ENCODE results near the gene ERGIC1.

DNA sequence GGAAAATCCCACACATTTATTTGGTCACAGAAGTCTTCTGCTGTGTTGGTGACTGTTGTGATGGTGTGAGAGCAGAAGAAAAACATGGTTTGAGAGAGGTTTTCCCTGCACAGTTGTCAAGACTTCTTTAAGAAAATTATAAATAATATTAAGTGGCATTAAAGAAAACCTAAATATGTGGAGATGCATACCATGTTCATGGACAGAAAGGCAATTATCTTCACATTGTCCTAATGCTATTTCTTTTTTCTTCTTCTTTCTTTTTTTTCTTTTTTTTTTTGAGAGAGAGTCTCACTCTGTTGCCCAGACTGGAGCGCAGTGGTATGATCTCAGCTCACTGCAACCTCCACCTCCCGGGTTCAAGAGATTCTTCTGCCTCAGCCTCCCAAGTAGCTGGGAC is 24.3 kb upstream of the ERGIC1 start:
- TF ChIP-seq, protein P1, sequence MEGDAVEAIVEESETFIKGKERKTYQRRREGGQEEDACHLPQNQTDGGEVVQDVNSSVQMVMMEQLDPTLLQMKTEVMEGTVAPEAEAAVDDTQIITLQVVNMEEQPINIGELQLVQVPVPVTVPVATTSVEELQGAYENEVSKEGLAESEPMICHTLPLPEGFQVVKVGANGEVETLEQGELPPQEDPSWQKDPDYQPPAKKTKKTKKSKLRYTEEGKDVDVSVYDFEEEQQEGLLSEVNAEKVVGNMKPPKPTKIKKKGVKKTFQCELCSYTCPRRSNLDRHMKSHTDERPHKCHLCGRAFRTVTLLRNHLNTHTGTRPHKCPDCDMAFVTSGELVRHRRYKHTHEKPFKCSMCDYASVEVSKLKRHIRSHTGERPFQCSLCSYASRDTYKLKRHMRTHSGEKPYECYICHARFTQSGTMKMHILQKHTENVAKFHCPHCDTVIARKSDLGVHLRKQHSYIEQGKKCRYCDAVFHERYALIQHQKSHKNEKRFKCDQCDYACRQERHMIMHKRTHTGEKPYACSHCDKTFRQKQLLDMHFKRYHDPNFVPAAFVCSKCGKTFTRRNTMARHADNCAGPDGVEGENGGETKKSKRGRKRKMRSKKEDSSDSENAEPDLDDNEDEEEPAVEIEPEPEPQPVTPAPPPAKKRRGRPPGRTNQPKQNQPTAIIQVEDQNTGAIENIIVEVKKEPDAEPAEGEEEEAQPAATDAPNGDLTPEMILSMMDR (IDR thresholded peaks at IDR 0.05): no peak
- TF ChIP-seq POLR2A (IDR thresholded peaks at IDR 0.05) (no peak), EP300 (IDR thresholded peaks at IDR 0.05) (no peak)

All from tibial nerve (tissue), 4 donors.